Transverse colon (tissue), 4 donors: ENCODE measurements around the gene DOCK6.

ENCODE experiments used
- EP300 ChIP-seq: sonication (generic); formaldehyde crosslinking; IDR thresholded peaks from one replicate; pipeline ENCODE4 v1.6.1; 2017; ENCODE audit warnings: antibody characterized with exemption, low read depth
- POLR2A ChIP-seq: fragments of 450-650 bp; IDR thresholded peaks from one replicate; pipeline ENCODE4 v1.6.1; 2016; ENCODE audit warnings: antibody characterized with exemption, mild to moderate bottlenecking, moderate library complexity
- POLR2AphosphoS5 ChIP-seq, 3 donors: sonication (generic); formaldehyde crosslinking; IDR thresholded peaks; one replicate each; pipeline ENCODE4 v1.6.1; 2016; ENCODE audit warnings: antibody characterized with exemption in 3 of 3
- TF ChIP-seq, protein P1 (sequence below), 5 experiments: fragments of 200-600 bp in 3 of 5; fragments of 450-650 bp in 2 of 5; sonication (generic) in 3 of 5; IDR thresholded peaks; 1 replicate in 2 of 5; 2 replicates in 3 of 5; pipeline ENCODE4 v1.5.1; 2016 to 2017; ENCODE audit warnings: antibody characterized with exemption in 5 of 5, inconsistent platforms in 3 of 5, mild to moderate bottlenecking in 2 of 5, moderate library complexity in 1 of 5

DNA sequence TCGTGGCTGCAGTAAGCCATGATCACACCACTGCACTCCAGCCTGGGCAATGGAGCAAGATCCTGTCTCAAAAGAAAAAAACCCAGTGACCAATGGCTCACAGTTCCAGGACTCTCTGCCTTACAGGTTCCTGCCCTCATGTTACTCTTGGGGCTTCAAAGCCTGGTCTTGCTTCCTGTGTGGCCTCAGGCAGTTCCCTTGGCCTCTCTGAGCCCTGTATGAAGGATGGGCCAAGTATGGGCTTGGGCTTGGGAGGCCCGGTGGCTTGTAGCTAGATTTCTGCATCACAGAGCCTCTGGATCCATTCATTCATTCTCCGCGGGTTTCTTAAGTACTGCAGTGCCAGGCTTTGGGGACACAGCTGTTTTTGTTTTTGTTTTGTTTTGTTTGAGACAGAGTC is 32.9 kb upstream of the DOCK6 start:
- TF ChIP-seq, protein P1, sequence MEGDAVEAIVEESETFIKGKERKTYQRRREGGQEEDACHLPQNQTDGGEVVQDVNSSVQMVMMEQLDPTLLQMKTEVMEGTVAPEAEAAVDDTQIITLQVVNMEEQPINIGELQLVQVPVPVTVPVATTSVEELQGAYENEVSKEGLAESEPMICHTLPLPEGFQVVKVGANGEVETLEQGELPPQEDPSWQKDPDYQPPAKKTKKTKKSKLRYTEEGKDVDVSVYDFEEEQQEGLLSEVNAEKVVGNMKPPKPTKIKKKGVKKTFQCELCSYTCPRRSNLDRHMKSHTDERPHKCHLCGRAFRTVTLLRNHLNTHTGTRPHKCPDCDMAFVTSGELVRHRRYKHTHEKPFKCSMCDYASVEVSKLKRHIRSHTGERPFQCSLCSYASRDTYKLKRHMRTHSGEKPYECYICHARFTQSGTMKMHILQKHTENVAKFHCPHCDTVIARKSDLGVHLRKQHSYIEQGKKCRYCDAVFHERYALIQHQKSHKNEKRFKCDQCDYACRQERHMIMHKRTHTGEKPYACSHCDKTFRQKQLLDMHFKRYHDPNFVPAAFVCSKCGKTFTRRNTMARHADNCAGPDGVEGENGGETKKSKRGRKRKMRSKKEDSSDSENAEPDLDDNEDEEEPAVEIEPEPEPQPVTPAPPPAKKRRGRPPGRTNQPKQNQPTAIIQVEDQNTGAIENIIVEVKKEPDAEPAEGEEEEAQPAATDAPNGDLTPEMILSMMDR (IDR thresholded peaks at IDR 0.05), result no peak
- TF ChIP-seq POLR2A (no peak), POLR2AphosphoS5 (IDR thresholded peaks at IDR 0.05) (no peak), EP300 (no peak)
